Stimulated activated CD8-positive, alpha-beta memory T cell treated with anti-CD3 and anti-CD28 coated beads, Interleukin-12 subunit alpha, Interleukin-12 subunit beta, amount 100 ng/mL, for 24 hours (primary cell): Measurements from ENCODE around the gene LRRFIP2.
"Not testable (repeated sequence)": the region's sequence is repeated elsewhere in the genome, so short reads cannot be mapped to it uniquely, and the experiment has no call there.

Experiments
- DNase-seq: peaks from one replicate; pipeline ENCODE4 v3.0.0-alpha.2; 2020; ENCODE audit errors: extremely low read depth

LRRFIP2 gene

DNA sequence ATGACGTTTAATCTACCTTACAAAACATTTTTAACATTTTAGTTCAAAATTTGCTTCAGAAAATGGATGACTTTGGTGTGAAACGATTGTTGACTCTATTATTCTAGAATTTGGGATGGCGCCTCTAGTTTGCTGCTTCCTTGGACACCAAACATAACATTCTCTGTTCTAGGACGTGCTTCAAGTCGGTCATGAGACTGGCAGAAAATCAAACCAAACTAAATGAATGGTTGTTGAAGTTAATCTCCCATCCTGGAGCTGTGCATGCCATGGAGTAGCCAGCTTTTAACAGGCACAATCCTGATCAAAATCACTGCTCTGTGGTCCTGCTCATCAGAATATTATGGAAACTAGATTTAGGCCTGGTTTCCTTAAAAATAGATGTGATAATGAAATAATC, 9.6 kb upstream of the LRRFIP2 start:
- DNase-seq, result no peak

GRCh38 chr3:37183375-37183831, 9.0 kb upstream of the LRRFIP2 start:
- no peak for DNase-seq

GRCh38 chr3:37182816-37183215, 8.4 kb upstream of the LRRFIP2 start:
- DNase-seq, result no peak

DNA sequence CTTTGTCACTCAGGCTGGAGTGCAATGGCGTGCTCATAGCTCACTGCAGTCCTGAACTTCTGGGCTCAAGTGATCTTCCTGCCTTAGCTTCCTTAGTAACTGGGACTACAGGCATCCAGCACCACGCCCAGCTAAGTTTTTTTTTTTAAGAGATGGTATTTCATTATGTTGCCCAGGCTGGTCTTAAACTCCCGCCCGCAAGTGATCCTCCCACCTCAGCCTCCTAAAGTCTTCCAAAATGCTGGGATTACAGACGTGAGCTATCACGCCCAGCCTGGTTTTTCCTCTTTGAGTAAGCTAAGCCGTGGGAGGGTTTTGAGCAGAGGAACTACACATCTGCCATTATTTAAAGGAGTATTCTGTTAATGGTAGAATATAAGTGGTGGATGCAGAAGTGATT, 7.4 kb upstream of the LRRFIP2 start:
- DNase-seq, result no peak

- no peak for DNase-seq
These were observed 5.0 kb upstream of the LRRFIP2 start for GRCh38 chr3:37179144-37179967.

GRCh38 chr3:37173806-37174205, 576 bp downstream of the LRRFIP2 start:
- no peak for DNase-seq

- DNase-seq, result no peak
These were observed 3.2 kb downstream of the LRRFIP2 start for GRCh38 chr3:37171144-37171543.

GRCh38 chr3:37170513-37170912, 3.9 kb downstream of the LRRFIP2 start:
- no peak for DNase-seq

GRCh38 chr3:37170060-37170459, 4.3 kb downstream of the LRRFIP2 start:
- DNase-seq, result no peak

- DNase-seq, result no peak
These were observed 5.5 kb downstream of the LRRFIP2 start for GRCh38 chr3:37168896-37169295.

- DNase-seq, result no peak
These were observed 10.9 kb downstream of the LRRFIP2 start for GRCh38 chr3:37163262-37164015.

GRCh38 chr3:37162501-37163245, 11.7 kb downstream of the LRRFIP2 start:
- no peak for DNase-seq

DNA sequence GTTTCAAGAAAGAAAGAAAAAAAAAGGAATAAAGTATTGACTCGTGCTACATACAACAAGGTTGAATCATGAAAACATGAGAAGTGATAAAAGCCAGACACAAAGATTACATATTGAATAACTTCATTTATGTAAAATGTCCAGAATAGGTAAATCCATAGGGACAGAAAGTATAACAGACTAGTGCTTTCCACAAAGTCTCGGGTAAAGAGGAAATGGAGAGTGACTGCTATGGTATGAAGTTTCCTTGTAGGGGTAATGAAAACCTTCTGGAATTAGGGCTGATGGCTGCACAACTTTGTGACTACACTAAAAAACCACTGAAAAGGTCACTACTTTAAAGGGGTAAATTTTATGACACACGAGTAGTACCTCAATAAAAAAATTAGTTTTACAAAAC, 13.0 kb downstream of the LRRFIP2 start:
- DNase-seq, result no peak

- no peak for DNase-seq
These were observed 18.6 kb downstream of the LRRFIP2 start for GRCh38 chr3:37155782-37156181.

DNA sequence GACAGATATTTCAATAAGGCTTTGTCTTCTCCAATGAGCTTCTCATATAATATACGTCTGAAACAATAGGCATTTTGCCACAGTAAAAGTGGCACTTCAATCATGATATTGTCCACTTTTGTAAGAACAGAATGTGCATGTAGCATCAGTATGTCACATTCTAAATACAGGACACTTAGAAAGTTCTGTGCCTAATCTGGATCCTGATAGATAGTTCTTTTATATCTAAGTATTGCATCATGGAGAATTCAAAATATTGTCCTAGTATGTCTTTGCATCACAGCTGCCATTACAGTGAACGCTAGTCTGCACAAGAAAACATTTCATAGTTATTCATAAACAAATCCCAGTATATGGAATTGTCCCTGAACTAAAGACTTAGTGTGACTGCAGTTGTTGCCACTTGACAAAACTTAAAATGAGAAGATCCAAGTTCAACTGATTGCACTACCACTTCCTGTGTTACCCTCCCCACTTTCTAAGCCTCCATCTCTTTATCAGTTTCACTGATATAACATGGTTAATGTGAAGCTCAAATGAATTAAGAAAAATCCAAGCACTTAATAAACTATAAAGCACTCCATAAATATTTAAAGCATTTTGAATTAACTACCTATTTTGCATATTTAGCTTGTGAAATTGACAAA, 19.6 kb downstream of the LRRFIP2 start:
- DNase-seq, result no peak

DNA sequence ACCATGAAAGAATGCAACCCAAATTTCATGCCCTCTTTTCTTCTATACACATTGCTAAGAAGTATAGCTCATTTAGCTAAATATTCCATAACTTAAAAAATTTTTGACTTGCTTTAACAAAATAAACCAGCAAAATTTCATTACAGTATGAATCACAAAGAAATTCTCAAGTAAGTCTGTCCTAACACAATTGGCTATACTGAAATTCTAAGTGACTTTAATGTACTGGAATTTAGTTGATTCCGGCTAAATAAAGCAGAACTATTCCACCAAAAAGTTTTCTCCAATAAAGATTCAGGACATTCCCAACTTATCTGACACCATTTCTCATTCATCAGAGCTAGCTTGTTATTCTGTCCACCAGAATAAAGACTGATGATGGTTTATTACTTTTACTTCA, 23.8 kb downstream of the LRRFIP2 start:
- DNase-seq, result no peak

DNA sequence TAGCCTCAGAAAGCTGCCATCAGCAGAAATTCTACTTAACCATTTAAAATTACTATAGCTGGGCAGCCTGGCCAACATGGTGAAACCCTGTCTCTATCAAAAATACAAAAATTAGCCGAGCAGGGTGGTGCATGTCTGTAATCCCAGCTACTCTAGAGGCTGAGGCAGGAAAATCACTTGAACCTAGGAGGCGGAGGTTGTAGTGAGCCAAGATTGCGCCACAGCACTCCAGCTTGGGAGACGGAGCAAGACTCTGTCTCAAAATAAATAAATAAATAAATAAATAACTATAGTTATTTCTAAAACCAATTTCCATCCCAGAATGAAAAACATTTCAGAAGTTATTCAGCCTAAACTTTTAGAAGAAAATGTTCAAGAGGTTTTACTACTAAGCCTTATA, 25.1 kb downstream of the LRRFIP2 start:
- DNase-seq, result no peak

- no peak for DNase-seq
These were observed 26.2 kb downstream of the LRRFIP2 start for GRCh38 chr3:37148208-37148607.

- no peak for DNase-seq
These were observed 26.7 kb downstream of the LRRFIP2 start for GRCh38 chr3:37147666-37148065.

DNA sequence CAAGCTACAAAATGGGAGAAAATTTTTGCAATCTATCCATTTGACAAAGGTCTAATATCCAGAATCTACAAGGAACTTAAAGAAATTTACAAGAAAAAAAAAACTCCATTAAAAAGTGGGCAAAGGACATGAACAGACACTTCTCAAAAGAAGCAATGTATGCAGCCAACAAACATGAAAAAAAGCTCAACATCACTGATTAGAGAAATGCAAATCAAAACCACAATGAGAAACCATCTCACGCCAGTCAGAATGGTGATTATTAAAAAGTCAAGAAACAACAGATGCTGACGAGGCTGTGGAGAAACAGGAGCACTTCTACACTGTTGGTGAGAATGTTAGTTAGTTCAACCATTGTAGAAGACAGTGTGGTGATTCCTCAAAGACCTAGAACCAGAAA, 27.5 kb downstream of the LRRFIP2 start:
- not testable (repeated sequence) for DNase-seq

GRCh38 chr3:37145611-37146010, 28.8 kb downstream of the LRRFIP2 start:
- DNase-seq, result no peak

GRCh38 chr3:37144806-37145205, 29.6 kb downstream of the LRRFIP2 start:
- no peak for DNase-seq
